ENCODE results near the gene NIPAL1.
"Not testable (repeated sequence)": the region's sequence is repeated elsewhere in the genome, so short reads cannot be mapped to it uniquely, and the experiment has no call there.

NIPAL1 gene

GRCh38 chr4:47996021-47996420 lies 20.6 kb upstream of the NIPAL1 start:
- ChIA-PET CTCF (no interaction called here), POLR2A (ENCODE audit: low non-redundant PET) (no interaction called here)
- TF ChIP-seq CTCF (conservative IDR thresholded peaks at IDR 0.05; ENCODE audit: low read depth) = no peak
- DNase-seq (ENCODE audit: low spot score) = no peak
- H3K27ac ChIP-seq = no peak overlapping the region

- no peak for DNase-seq (ENCODE audit: low spot score)
- ChIA-PET POLR2A (ENCODE audit: low non-redundant PET) (interaction anchor here (0.6 kb wide), 1 partner anchor 88 kb away, joined by 7 read pairs; no protein-coding TSS in a partner anchor), CTCF (no interaction called here)
- TF ChIP-seq CTCF (conservative IDR thresholded peaks at IDR 0.05; ENCODE audit: low read depth) = no peak
- no peak overlapping the region for H3K27ac ChIP-seq
These were observed 14.3 kb upstream of the NIPAL1 start for GRCh38 chr4:48002267-48002666.

- CTCF ChIA-PET = interaction anchor here (0.6 to 1.4 kb wide), 5 partner anchors 11 to 336 kb away, joined by 3 to 6 read pairs (median 3); no protein-coding TSS in a partner anchor
- POLR2A ChIA-PET (ENCODE audit: low non-redundant PET); DNase-seq (ENCODE audit: low spot score); H3K27ac ChIP-seq: not testable (repeated sequence)
- peak; percentile 22; the same call in 1 of the 2 replicates for TF ChIP-seq CTCF (conservative IDR thresholded peaks at IDR 0.05; ENCODE audit: low read depth)
These were observed 13.0 kb upstream of the NIPAL1 start for GRCh38 chr4:48003568-48003967.

GRCh38 chr4:48005781-48006180 lies 10.8 kb upstream of the NIPAL1 start:
- POLR2A ChIA-PET (ENCODE audit: low non-redundant PET) = no interaction called here
- H3K27ac ChIP-seq = no peak overlapping the region
- CTCF ChIA-PET = no interaction called here
- DNase-seq (ENCODE audit: low spot score) = no peak
- no peak for TF ChIP-seq CTCF (conservative IDR thresholded peaks at IDR 0.05; ENCODE audit: low read depth)

- no peak for TF ChIP-seq CTCF (conservative IDR thresholded peaks at IDR 0.05; ENCODE audit: low read depth)
- ChIA-PET POLR2A (ENCODE audit: low non-redundant PET) (no interaction called here), CTCF (no interaction called here)
- no peak for DNase-seq (ENCODE audit: low spot score)
- no peak overlapping the region for H3K27ac ChIP-seq
These were observed 8.5 kb upstream of the NIPAL1 start for GRCh38 chr4:48008021-48008596.

GRCh38 chr4:48010906-48011305 lies 5.7 kb upstream of the NIPAL1 start:
- POLR2A ChIA-PET (ENCODE audit: low non-redundant PET); CTCF ChIA-PET; DNase-seq (ENCODE audit: low spot score); H3K27ac ChIP-seq: not testable (repeated sequence)

GRCh38 chr4:48011722-48012121 lies 4.8 kb upstream of the NIPAL1 start:
- ChIA-PET CTCF (interaction anchor here (0.8 kb wide), 1 partner anchor 27 kb away, joined by 3 read pairs; no protein-coding TSS in a partner anchor), POLR2A (ENCODE audit: low non-redundant PET) (no interaction called here)
- no peak for DNase-seq (ENCODE audit: low spot score)
- no peak overlapping the region for H3K27ac ChIP-seq
- no peak for TF ChIP-seq CTCF (conservative IDR thresholded peaks at IDR 0.05; ENCODE audit: low read depth)
